ENCODE data around the gene SHANK1.

The SHANK1 gene

DNA sequence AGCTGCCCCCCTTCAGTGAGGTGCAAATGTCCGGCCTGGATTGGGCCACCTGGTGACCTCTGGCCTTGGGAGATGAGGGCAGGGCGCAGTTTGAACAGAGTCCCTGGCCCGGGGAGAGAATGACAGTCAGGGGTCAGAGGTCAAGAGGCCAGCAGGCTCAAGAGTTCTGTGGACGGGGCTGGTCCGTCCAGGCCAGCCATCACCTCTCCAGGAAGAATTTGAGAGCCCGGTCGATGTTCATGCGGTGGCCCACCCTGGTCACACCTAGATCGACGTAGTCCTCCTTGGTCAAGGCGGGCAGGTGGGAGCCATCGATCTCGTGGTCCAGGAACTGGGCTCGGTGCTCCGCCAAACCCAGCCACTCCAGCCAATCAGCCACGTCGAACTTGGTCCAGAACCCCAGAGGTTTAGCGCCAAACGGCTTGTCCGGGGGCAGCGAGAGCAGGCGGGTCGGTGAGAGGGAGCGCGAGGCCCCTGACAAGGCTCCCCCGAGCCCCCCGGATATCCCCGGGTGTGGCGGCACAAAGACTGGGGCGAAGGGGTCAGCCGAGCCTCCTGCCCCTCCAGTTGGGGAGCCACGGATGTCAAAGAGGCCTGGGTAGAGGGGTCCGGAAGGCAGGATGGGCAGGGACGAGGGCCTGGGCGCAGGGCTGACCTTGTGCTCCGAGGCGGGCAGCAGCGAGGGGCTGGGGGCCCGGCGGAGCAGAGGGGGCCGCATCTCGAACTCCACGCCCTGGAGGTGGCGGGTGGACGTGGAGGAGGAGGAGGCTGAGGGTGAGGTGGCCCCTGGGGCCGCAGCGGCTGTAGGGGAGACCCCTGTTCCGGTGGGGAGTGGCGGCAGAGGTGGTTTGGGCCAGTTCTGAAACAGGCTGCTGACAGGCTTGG lies 57.6 kb downstream of the SHANK1 start:
- peaks cover 0 to 9% (median 8%) of the 10 kb centered on the region in 5 experiments for H3K9me3 ChIP-seq (ENCODE audit: control extremely low read depth in 1 of 5, control insufficient read depth in 4 of 5, insufficient read depth in 2 of 5, low read depth in 1 of 5, low read length in 4 of 5)
- peaks cover 5 to 68% (median 27%) of the 10 kb centered on the region in 5 experiments for H3K27me3 ChIP-seq (replicated peaks in 2 of 5; ENCODE audit: control insufficient read depth in 4 of 5, insufficient read depth in 5 of 5, low read length in 4 of 5)
- ChIA-PET CTCF (no interaction called here), POLR2A (no interaction called here)
- H3K36me3 ChIP-seq (ENCODE audit: control insufficient read depth in 4 of 4, insufficient read depth in 4 of 4, low read length in 3 of 4) = peaks cover 0 to 2% (median 0%) of the 10 kb centered on the region in 4 experiments
- no peak overlapping the region for H3K27ac ChIP-seq (ENCODE audit: insufficient read depth in 1 of 2, low read depth in 1 of 2, low read length in 2 of 2, poor library complexity in 1 of 2, severe bottlenecking in 2 of 2)
- no peak for DNase-seq
- H3K4me1 ChIP-seq (ENCODE audit: control extremely low read depth in 1 of 4, control insufficient read depth in 4 of 4, insufficient read depth in 4 of 4, low read length in 3 of 4) = peaks cover 0 to 20% (median 12%) of the 10 kb centered on the region in 4 experiments
- WGBS (ENCODE audit: insufficient coverage) = 85% methylated on average over 43 of the region's 49 CpGs
- H3K4me3 ChIP-seq (ENCODE audit: control insufficient read depth in 1 of 7, extremely low read depth in 1 of 7, insufficient read depth in 4 of 7, low read depth in 2 of 7, low read length in 6 of 7) = no peak overlapping the region

DNA sequence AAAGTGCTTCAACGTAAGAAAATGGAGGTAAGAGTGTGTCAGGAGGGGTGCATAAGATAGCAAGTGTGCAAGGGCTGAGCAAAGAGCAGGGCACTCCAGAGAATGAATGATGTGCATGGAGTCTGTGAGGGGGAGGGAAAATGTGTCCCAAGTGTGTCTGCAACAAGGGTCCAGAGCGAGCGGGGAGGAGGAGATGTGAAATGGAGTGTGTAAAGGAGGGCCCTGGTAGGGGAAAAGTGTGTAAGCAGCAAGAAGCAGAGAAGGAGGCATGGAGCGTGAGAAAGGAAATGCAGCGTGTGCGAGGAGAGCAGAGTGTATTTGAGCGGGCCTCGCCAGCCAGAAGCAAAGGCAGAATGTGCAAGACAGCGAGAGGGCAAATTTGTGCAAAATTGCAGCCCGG lies 58.6 kb downstream of the SHANK1 start:
- peaks cover 0 to 2% (median 0%) of the 10 kb centered on the region in 4 experiments for H3K36me3 ChIP-seq (ENCODE audit: control insufficient read depth in 4 of 4, insufficient read depth in 4 of 4, low read length in 3 of 4)
- peaks cover 5 to 64% (median 25%) of the 10 kb centered on the region in 5 experiments for H3K27me3 ChIP-seq (replicated peaks in 2 of 5; ENCODE audit: control insufficient read depth in 4 of 5, insufficient read depth in 5 of 5, low read length in 4 of 5)
- no peak overlapping the region for H3K4me3 ChIP-seq (ENCODE audit: control insufficient read depth in 1 of 7, extremely low read depth in 1 of 7, insufficient read depth in 4 of 7, low read depth in 2 of 7, low read length in 6 of 7)
- H3K27ac ChIP-seq (ENCODE audit: insufficient read depth in 1 of 2, low read depth in 1 of 2, low read length in 2 of 2, poor library complexity in 1 of 2, severe bottlenecking in 2 of 2) = no peak overlapping the region
- POLR2A ChIA-PET = no interaction called here
- CTCF ChIA-PET = no interaction called here
- peaks cover 0 to 9% (median 8%) of the 10 kb centered on the region in 5 experiments for H3K9me3 ChIP-seq (ENCODE audit: control extremely low read depth in 1 of 5, control insufficient read depth in 4 of 5, insufficient read depth in 2 of 5, low read depth in 1 of 5, low read length in 4 of 5)
- 87% methylated on average over 10 of the region's 10 CpGs for WGBS (ENCODE audit: insufficient coverage)
- no peak for DNase-seq
- H3K4me1 ChIP-seq (ENCODE audit: control extremely low read depth in 1 of 4, control insufficient read depth in 4 of 4, insufficient read depth in 4 of 4, low read length in 3 of 4) = peaks cover 0 to 17% (median 12%) of the 10 kb centered on the region in 4 experiments

DNA sequence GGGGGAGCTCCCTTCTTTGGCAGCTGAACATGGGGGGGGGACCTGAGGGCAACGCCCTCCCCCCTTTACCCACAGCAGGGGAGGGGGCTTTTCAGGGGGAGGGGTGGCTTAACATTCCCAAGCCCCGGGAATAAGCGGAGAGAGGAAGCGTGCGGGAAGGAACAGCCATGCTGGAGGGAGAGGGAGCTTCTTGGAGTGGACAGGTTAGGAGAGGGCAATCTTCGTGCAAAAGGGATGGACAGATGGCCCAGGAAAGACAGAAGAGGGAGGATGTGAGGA lies 59.6 kb downstream of the SHANK1 start:
- no peak for DNase-seq
- Histone ChIP-seq H3K27ac (ENCODE audit: insufficient read depth in 1 of 2, low read depth in 1 of 2, low read length in 2 of 2, poor library complexity in 1 of 2, severe bottlenecking in 2 of 2) (no peak overlapping the region), H3K27me3 (replicated peaks in 2 of 5; ENCODE audit: control insufficient read depth in 4 of 5, insufficient read depth in 5 of 5, low read length in 4 of 5) (peaks cover 5 to 65% (median 23%) of the 10 kb centered on the region in 5 experiments), H3K4me1 (ENCODE audit: control extremely low read depth in 1 of 4, control insufficient read depth in 4 of 4, insufficient read depth in 4 of 4, low read length in 3 of 4) (peaks cover 0 to 17% (median 12%) of the 10 kb centered on the region in 4 experiments), H3K9me3 (ENCODE audit: control extremely low read depth in 1 of 5, control insufficient read depth in 4 of 5, insufficient read depth in 2 of 5, low read depth in 1 of 5, low read length in 4 of 5) (peaks cover 0 to 14% (median 10%) of the 10 kb centered on the region in 5 experiments), H3K36me3 (ENCODE audit: control insufficient read depth in 4 of 4, insufficient read depth in 4 of 4, low read length in 3 of 4) (peaks cover 0 to 2% (median 0%) of the 10 kb centered on the region in 4 experiments), H3K4me3 (ENCODE audit: control insufficient read depth in 1 of 7, extremely low read depth in 1 of 7, insufficient read depth in 4 of 7, low read depth in 2 of 7, low read length in 6 of 7) (no peak overlapping the region)
- WGBS (ENCODE audit: insufficient coverage) = 81% methylated on average over 4 of the region's 6 CpGs
- POLR2A ChIA-PET = no interaction called here
- CTCF ChIA-PET = interaction anchor here (1.4 kb wide), 1 partner anchor 10 kb away, joined by 3 read pairs; no protein-coding TSS in a partner anchor

DNA sequence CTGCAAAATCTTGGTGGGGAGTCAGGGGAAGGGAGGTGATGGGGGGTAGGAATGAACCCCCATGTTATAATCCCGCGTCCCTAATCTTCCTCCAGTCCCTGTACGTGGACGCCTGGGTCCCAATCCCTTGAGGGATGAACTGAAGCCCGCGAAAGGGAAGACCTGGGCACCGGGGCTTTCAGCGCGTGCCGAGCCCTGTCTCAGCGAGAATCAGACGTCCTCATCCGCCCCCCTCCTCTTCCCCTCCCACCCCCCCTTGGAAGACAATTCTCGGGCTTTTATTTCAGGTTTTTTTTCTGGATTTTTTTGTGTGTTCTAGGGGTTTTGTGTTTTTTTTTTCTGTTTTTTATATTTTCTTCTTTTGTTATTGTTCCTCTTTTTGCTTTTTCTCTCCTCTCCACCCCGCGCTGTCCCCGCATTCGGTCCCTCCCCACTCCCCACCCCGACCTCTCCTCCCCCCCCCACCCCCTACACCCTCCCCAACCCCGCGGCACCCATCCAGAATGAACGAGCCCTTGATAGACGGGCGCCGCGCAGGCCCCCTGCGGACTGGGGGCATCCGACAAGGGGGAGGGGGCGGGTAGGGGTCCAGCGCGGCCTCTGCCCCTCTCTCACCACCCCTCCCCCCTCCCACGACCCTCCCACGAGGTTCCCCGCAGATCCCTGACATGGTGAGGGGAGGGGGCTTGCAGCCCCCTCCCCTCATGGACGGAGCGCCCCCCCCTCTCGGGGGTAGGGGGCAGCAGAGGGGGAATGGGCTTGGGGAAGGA lies 60.1 kb downstream of the SHANK1 start:
- Histone ChIP-seq H3K4me1 (ENCODE audit: control extremely low read depth in 1 of 4, control insufficient read depth in 4 of 4, insufficient read depth in 4 of 4, low read length in 3 of 4) (peaks cover 0 to 17% (median 12%) of the 10 kb centered on the region in 4 experiments), H3K36me3 (ENCODE audit: control insufficient read depth in 4 of 4, insufficient read depth in 4 of 4, low read length in 3 of 4) (peaks cover 0 to 2% (median 0%) of the 10 kb centered on the region in 4 experiments), H3K4me3 (ENCODE audit: control insufficient read depth in 1 of 7, extremely low read depth in 1 of 7, insufficient read depth in 4 of 7, low read depth in 2 of 7, low read length in 6 of 7) (peak overlapping the region in 5 of 7 experiments; percentile 2 to 73 (median 61)), H3K27me3 (replicated peaks in 2 of 5; ENCODE audit: control insufficient read depth in 4 of 5, insufficient read depth in 5 of 5, low read length in 4 of 5) (peaks cover 5 to 65% (median 22%) of the 10 kb centered on the region in 5 experiments), H3K27ac (ENCODE audit: insufficient read depth in 1 of 2, low read depth in 1 of 2, low read length in 2 of 2, poor library complexity in 1 of 2, severe bottlenecking in 2 of 2) (no peak overlapping the region), H3K9me3 (ENCODE audit: control extremely low read depth in 1 of 5, control insufficient read depth in 4 of 5, insufficient read depth in 2 of 5, low read depth in 1 of 5, low read length in 4 of 5) (peaks cover 0 to 15% (median 10%) of the 10 kb centered on the region in 5 experiments)
- WGBS (ENCODE audit: insufficient coverage) = no CpG with 5 or more reads among the region's 37 CpGs
- CTCF ChIA-PET = interaction anchor here (1.4 kb wide), 1 partner anchor 10 kb away, joined by 3 read pairs; no protein-coding TSS in a partner anchor
- no peak for DNase-seq
- POLR2A ChIA-PET = no interaction called here

DNA sequence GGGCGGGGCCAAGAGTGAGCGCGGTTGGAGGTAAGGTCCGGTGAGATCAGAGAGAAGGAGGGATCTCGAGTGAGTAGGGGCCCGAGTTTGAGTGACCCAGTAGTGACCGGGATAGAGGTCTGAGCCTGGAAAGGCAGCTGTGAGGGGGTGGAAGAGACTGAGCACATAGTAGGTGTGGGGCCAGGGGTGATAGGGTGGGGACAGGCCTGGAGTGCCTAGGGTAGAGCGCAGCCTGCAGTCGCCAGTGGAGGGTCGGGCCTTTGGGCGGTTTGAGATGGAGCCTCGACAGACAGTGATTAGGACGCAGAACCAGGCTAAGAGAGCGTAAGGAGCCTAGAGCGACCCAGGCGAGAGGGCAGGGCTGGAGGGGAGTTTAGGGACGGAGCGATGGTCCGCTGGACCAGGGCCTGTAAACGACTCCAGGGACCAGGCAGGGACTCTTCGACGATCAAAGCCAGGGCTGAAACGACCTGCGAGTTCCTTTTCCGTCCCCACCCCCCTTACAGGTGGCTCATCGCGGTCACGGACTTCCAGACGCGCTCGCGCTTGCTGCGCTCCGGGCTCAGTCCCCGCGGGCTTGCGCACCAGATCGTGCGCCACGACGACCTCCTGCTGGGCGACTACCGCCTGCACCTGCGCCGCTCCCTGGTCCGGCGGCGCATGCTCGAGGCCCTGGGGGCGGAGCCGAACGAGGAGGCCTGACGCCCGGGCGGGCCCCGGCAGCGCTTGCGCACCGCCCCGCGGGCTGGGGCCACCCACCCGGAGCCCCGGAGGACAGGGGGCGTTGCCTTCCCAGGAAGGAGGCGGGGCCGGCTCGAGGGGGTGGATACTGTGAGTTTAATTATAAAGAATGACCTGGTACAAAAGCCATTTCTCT lies 60.9 kb downstream of the SHANK1 start:
- DNase-seq = peak; percentile 87 to 91 (median 89)
- Histone ChIP-seq H3K4me1 (ENCODE audit: control extremely low read depth in 1 of 4, control insufficient read depth in 4 of 4, insufficient read depth in 4 of 4, low read length in 3 of 4) (peaks cover 0 to 17% (median 12%) of the 10 kb centered on the region in 4 experiments), H3K9me3 (ENCODE audit: control extremely low read depth in 1 of 5, control insufficient read depth in 4 of 5, insufficient read depth in 2 of 5, low read depth in 1 of 5, low read length in 4 of 5) (peaks cover 0 to 13% (median 6%) of the 10 kb centered on the region in 5 experiments), H3K4me3 (ENCODE audit: control insufficient read depth in 1 of 7, extremely low read depth in 1 of 7, insufficient read depth in 4 of 7, low read depth in 2 of 7, low read length in 6 of 7) (peak overlapping the region in 6 of 7 experiments; percentile 2 to 73 (median 58)), H3K36me3 (ENCODE audit: control insufficient read depth in 4 of 4, insufficient read depth in 4 of 4, low read length in 3 of 4) (no peaks in the 10 kb centered on the region), H3K27ac (ENCODE audit: insufficient read depth in 1 of 2, low read depth in 1 of 2, low read length in 2 of 2, poor library complexity in 1 of 2, severe bottlenecking in 2 of 2) (peak overlapping the region in 1 of 2 experiments; percentile 86), H3K27me3 (replicated peaks in 2 of 5; ENCODE audit: control insufficient read depth in 4 of 5, insufficient read depth in 5 of 5, low read length in 4 of 5) (peaks cover 5 to 61% (median 20%) of the 10 kb centered on the region in 5 experiments)
- POLR2A ChIA-PET = interaction anchor here (0.5 to 1.0 kb wide), 2 partner anchors 12 to 44 kb away, joined by 3 to 4 read pairs; no protein-coding TSS in a partner anchor
- CTCF ChIA-PET = no interaction called here
- under 1% methylated on average over 45 of the region's 67 CpGs for WGBS (ENCODE audit: insufficient coverage)

DNA sequence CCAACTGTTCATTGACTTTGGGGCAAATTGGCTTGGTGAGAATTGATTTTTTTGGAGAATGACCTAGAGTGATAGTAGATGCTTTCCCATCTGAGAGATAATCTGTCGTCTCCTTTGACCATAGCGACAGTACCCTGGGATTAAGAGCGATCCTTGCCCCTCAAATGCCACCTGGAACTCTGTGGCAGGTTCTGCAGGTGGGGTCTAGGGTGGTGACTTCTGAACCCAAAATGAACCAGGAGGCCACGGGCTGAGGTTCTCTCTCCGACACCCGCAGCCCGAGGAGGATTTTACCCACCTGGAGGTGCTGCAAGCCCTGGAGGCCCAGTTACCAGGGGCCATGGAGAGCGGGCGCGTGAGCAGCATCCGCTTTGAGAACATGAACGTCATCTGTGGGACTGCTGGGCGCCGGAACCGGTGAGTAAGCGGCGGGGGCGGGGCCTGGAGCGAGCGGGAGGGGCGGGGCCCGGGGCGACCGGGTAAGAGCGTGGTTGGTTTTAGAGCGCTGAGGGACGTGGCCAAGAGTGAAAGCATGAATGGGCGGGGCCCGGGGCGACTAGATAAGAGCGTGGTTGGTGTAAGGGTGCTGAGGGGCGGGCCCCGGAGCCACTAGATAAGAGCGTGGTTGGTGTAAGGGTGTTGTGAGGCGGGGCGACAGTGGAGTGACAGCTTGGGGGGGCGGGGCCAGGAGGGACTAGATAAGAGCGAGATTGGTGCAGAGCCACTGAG lies 61.7 kb downstream of the SHANK1 start:
- ChIA-PET CTCF (no interaction called here), POLR2A (interaction anchor here (0.5 to 1.0 kb wide), 2 partner anchors 13 to 45 kb away, joined by 3 to 4 read pairs; no protein-coding TSS in a partner anchor)
- Histone ChIP-seq H3K9me3 (ENCODE audit: control extremely low read depth in 1 of 5, control insufficient read depth in 4 of 5, insufficient read depth in 2 of 5, low read depth in 1 of 5, low read length in 4 of 5) (peaks cover 0 to 12% (median 6%) of the 10 kb centered on the region in 5 experiments), H3K36me3 (ENCODE audit: control insufficient read depth in 4 of 4, insufficient read depth in 4 of 4, low read length in 3 of 4) (no peaks in the 10 kb centered on the region), H3K4me1 (ENCODE audit: control extremely low read depth in 1 of 4, control insufficient read depth in 4 of 4, insufficient read depth in 4 of 4, low read length in 3 of 4) (peaks cover 0 to 17% (median 12%) of the 10 kb centered on the region in 4 experiments), H3K4me3 (ENCODE audit: control insufficient read depth in 1 of 7, extremely low read depth in 1 of 7, insufficient read depth in 4 of 7, low read depth in 2 of 7, low read length in 6 of 7) (peak overlapping the region in 5 of 7 experiments; percentile 3 to 73 (median 61)), H3K27me3 (replicated peaks in 2 of 5; ENCODE audit: control insufficient read depth in 4 of 5, insufficient read depth in 5 of 5, low read length in 4 of 5) (peaks cover 7 to 60% (median 20%) of the 10 kb centered on the region in 5 experiments), H3K27ac (ENCODE audit: insufficient read depth in 1 of 2, low read depth in 1 of 2, low read length in 2 of 2, poor library complexity in 1 of 2, severe bottlenecking in 2 of 2) (peak overlapping the region in 1 of 2 experiments; percentile 86)
- WGBS (ENCODE audit: insufficient coverage) = 2% methylated on average over 36 of the region's 38 CpGs
- peak; percentile 99 for DNase-seq
